ENCODE data around the gene RPL36. TPM values are rescaled to one million over a fixed set of nuclear protein-coding genes. Genes with fewer than 3 reads are reported as not detected.

Gene RPL36
- polyA plus RNA-seq, 1 donor, result 1,331 TPM

DNA sequence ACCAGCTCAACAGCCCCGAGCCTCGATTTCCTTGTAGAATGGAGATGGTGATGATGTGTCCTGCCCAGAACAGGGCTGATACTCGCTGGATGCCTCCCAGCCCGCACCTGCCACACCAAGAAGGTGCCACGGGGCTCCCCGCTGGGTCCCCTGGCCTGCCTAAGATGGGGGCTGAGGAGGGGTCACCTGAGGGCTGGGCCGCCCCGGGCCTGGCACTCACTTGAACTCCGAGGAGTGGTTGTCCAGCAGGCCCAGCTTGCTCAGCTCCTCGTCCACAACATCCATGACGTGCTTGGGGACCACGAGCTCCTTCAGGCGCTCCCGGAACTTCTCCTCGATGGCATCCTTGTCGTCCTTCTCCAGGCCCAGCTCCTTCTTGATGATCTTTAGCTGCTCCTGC, 15.5 kb downstream of the RPL36 start:
- Histone ChIP-seq H3K36me3 (ENCODE audit: control insufficient read depth, insufficient read depth, low read length) (peaks cover 60% of the 10 kb centered on the region), H3K27me3 (ENCODE audit: control insufficient read depth, insufficient read depth, low read length) (no peaks in the 10 kb centered on the region), H3K4me3 (ENCODE audit: low read length) (no peak overlapping the region), H3K4me1 (ENCODE audit: control insufficient read depth, insufficient read depth, low read length) (no peaks in the 10 kb centered on the region), H3K9me3 (ENCODE audit: control insufficient read depth, low read depth, low read length) (peaks cover 4% of the 10 kb centered on the region), H3K27ac (ENCODE audit: low read length) (no peak overlapping the region)
- no CpG with 5 or more reads among the region's 16 CpGs for WGBS (ENCODE audit: insufficient coverage, low lambda C conversion rate)
- DNase-seq, result no peak

DNA sequence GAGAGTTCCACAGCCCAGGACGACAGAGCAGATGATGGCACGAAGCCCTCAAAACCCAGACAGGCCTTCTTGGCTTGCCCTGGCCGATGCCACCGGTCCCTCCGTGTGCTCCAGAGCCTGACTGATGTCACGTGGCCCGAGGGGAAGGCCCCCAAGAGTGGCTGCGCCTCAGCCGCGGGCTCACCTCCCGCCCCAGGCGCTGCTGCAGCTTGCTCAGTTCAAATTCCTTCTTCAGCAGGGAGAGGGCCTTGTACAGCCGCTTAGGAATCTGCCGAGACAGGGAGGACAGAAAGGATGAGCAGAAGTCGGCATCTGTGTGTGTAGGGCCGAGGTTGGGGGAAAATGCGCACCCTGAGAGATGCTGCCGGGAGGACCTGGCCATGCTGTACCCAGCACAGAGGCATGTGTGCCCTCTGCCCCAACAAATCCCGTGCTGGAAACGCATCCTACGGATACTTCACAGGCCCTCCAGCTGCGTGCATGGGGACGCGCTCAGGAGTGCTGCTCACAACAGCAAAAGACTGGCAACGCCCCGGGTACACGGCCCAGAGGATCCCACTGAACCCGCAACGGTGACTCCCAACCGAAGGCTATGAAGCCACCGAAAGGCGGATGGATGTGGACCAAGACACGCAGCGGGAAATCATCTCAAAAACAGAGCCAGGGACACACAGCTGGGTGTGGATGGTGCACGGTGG, 16.9 kb downstream of the RPL36 start:
- no CpG with 5 or more reads among the region's 35 CpGs for WGBS (ENCODE audit: insufficient coverage, low lambda C conversion rate)
- Histone ChIP-seq H3K4me1 (ENCODE audit: control insufficient read depth, insufficient read depth, low read length) (no peaks in the 10 kb centered on the region), H3K27me3 (ENCODE audit: control insufficient read depth, insufficient read depth, low read length) (no peaks in the 10 kb centered on the region), H3K9me3 (ENCODE audit: control insufficient read depth, low read depth, low read length) (no peaks in the 10 kb centered on the region), H3K4me3 (ENCODE audit: low read length) (no peak overlapping the region), H3K36me3 (ENCODE audit: control insufficient read depth, insufficient read depth, low read length) (peaks cover 70% of the 10 kb centered on the region), H3K27ac (ENCODE audit: low read length) (no peak overlapping the region)
- DNase-seq, result no peak

DNA sequence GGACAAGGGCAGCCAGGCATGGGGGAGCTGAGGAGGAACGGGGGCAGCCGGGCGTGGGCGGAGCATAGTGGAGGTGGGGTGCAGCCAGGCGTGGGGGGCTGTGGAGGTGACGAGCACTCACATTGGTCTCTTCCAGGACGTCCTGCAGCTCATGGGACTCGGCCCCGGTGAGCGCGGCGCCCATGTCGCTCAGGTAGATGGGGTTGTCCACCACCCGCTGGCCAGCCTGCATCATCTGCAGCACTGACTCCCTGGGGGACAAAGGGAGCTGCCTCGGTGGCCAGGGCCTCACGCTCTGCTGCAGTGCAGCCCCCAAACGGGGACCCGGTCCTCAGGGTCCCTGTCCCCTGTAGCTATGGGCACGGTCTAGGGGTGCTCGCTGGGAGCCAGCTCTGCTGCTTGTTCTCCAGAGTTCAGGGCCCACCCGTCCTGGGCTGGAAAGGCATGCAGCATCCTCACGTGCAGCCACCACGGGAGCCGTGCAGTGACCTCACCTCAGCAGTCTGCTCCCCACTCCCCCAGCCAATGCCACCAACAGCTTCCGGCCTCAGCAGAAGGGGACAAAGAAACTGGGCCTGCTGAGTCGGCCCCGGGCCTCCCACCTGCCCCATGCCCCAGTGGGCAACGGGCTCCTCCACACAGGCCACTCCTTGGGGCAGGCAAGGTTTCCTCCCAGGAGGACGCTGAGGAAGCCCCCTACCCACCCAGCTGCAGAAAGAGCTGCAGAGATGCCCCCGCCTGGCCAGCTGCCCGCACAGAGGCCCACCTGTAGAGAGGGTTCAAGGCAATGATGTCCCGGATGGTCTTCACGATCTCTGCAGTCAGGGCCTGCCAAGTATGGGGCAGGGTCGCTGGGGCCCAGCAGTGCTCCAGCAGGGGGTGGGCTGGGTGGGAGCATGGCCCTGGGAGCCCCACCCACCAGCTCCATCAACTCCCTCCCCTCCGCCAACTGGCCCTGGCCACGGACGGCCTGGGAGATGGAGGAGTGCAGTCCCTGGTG, 17.8 kb downstream of the RPL36 start:
- no CpG with 5 or more reads among the region's 37 CpGs for WGBS (ENCODE audit: insufficient coverage, low lambda C conversion rate)

DNA sequence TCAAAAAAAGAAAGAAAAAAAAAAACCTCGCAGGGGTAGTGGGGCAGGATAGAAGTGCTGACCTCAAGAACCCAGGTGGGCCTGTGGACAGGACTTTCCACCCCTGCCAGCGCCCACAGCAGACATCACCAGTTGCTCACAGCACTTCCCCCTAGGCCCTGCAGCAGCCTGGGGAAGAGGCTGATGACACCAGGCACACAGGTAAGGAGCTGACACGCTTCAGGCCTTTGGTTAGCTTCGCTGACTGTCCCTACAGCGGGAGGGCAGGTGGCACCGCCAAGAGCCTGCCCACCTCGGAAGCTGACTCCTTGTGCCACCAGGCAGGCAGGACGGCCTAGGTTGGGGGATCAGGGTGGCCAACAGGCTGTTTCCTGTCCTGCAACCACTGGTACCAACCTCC, 20.9 kb downstream of the RPL36 start:
- Histone ChIP-seq H3K9me3 (ENCODE audit: control insufficient read depth, low read depth, low read length) (no peaks in the 10 kb centered on the region), H3K36me3 (ENCODE audit: control insufficient read depth, insufficient read depth, low read length) (peaks cover 65% of the 10 kb centered on the region), H3K27me3 (ENCODE audit: control insufficient read depth, insufficient read depth, low read length) (no peaks in the 10 kb centered on the region), H3K27ac (ENCODE audit: low read length) (no peak overlapping the region), H3K4me3 (ENCODE audit: low read length) (no peak overlapping the region), H3K4me1 (ENCODE audit: control insufficient read depth, insufficient read depth, low read length) (no peaks in the 10 kb centered on the region)
- no CpG with 5 or more reads among the region's 8 CpGs for WGBS (ENCODE audit: insufficient coverage, low lambda C conversion rate)
- no peak for DNase-seq

More for the DNA sequence above, 17.8 kb downstream of the RPL36 start:
- no peak for DNase-seq
- H3K4me1 ChIP-seq (ENCODE audit: control insufficient read depth, insufficient read depth, low read length), result no peaks in the 10 kb centered on the region
- no peaks in the 10 kb centered on the region for H3K9me3 ChIP-seq (ENCODE audit: control insufficient read depth, low read depth, low read length)
- no peak overlapping the region for H3K4me3 ChIP-seq (ENCODE audit: low read length)
- H3K27me3 ChIP-seq (ENCODE audit: control insufficient read depth, insufficient read depth, low read length), result no peaks in the 10 kb centered on the region
- H3K27ac ChIP-seq (ENCODE audit: low read length), result no peak overlapping the region
- peaks cover 79% of the 10 kb centered on the region for H3K36me3 ChIP-seq (ENCODE audit: control insufficient read depth, insufficient read depth, low read length)

DNA sequence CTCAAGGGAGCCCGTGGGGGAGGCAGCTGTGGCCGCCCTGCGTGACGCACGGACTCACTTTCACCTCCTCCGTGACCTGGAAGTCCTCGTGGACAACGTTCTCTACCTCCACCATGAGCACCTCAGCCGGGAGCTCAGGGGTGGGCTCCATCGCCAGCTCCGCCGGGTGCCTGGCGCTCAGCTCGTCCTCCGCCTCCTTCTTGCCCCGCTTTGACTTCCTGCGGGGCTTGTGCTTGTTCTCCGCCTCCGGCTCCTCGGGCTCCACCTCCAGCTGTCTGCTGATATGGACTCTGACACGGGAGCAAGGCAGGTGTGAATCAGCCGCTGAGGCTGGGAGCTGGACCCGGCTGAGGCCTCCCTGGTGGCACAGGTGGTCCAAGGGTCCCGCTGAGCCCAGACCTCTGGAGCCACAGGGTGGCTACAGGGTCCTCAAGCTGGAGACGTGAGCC, 21.6 kb downstream of the RPL36 start:
- no peak for DNase-seq
- no peaks in the 10 kb centered on the region for H3K4me1 ChIP-seq (ENCODE audit: control insufficient read depth, insufficient read depth, low read length)
- peaks cover 61% of the 10 kb centered on the region for H3K36me3 ChIP-seq (ENCODE audit: control insufficient read depth, insufficient read depth, low read length)
- no peaks in the 10 kb centered on the region for H3K27me3 ChIP-seq (ENCODE audit: control insufficient read depth, insufficient read depth, low read length)
- H3K27ac ChIP-seq (ENCODE audit: low read length), result no peak overlapping the region
- H3K9me3 ChIP-seq (ENCODE audit: control insufficient read depth, low read depth, low read length), result no peaks in the 10 kb centered on the region
- WGBS (ENCODE audit: insufficient coverage, low lambda C conversion rate), result 100% methylated on average over 2 of the region's 25 CpGs
- no peak overlapping the region for H3K4me3 ChIP-seq (ENCODE audit: low read length)

DNA sequence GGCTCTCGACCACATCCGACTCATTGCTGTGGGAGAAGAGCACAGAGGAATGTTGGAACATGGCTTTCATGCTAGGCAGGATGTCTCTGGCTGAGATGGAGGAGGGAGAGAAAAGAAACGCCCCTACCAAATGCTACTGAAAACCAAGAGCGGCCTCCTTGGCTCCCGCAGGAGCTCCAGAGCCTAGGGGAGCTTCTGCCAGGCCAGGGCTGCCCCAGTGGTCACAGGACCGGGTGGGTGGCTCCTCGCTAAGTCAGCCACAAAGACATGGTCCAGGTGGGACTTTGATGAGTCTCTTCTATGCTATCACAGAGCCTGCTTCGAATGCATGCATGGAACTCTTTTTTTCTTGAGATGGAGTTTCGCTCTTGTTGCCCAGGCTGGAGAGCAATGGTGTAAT, 23.1 kb downstream of the RPL36 start:
- peaks cover 50% of the 10 kb centered on the region for H3K36me3 ChIP-seq (ENCODE audit: control insufficient read depth, insufficient read depth, low read length)
- no CpG with 5 or more reads among the region's 9 CpGs for WGBS (ENCODE audit: insufficient coverage, low lambda C conversion rate)
- no peak overlapping the region for H3K27ac ChIP-seq (ENCODE audit: low read length)
- H3K9me3 ChIP-seq (ENCODE audit: control insufficient read depth, low read depth, low read length), result no peaks in the 10 kb centered on the region
- H3K4me3 ChIP-seq (ENCODE audit: low read length), result no peak overlapping the region
- no peaks in the 10 kb centered on the region for H3K27me3 ChIP-seq (ENCODE audit: control insufficient read depth, insufficient read depth, low read length)
- peaks cover under 1% of the 10 kb centered on the region for H3K4me1 ChIP-seq (ENCODE audit: control insufficient read depth, insufficient read depth, low read length)
- no peak for DNase-seq

DNA sequence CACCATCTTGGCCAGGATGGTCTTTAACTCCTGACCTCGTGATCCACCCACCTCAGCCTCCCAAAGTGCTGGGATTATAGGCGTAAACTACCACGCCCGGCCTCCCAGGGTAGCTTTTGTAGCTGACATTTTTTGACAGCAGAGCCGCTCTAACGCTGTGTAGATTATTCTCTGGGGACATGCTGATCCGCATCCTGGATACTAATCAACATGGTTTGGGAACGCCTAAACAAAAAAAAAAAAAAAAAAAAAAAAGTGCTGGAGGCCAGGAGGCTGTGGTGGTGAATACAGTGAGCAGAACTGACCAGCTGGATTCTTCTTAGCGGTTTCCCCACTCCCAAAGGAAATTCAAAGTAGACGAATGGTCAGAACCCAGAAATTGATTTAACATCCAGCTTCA, 24.7 kb downstream of the RPL36 start:
- Histone ChIP-seq H3K9me3 (ENCODE audit: control insufficient read depth, low read depth, low read length) (no peaks in the 10 kb centered on the region), H3K27ac (ENCODE audit: low read length) (no peak overlapping the region), H3K27me3 (ENCODE audit: control insufficient read depth, insufficient read depth, low read length) (no peaks in the 10 kb centered on the region), H3K4me1 (ENCODE audit: control insufficient read depth, insufficient read depth, low read length) (peaks cover 8% of the 10 kb centered on the region), H3K36me3 (ENCODE audit: control insufficient read depth, insufficient read depth, low read length) (peaks cover 44% of the 10 kb centered on the region), H3K4me3 (ENCODE audit: low read length) (no peak overlapping the region)
- no peak for DNase-seq
- WGBS (ENCODE audit: insufficient coverage, low lambda C conversion rate), result no CpG with 5 or more reads among the region's 10 CpGs

DNA sequence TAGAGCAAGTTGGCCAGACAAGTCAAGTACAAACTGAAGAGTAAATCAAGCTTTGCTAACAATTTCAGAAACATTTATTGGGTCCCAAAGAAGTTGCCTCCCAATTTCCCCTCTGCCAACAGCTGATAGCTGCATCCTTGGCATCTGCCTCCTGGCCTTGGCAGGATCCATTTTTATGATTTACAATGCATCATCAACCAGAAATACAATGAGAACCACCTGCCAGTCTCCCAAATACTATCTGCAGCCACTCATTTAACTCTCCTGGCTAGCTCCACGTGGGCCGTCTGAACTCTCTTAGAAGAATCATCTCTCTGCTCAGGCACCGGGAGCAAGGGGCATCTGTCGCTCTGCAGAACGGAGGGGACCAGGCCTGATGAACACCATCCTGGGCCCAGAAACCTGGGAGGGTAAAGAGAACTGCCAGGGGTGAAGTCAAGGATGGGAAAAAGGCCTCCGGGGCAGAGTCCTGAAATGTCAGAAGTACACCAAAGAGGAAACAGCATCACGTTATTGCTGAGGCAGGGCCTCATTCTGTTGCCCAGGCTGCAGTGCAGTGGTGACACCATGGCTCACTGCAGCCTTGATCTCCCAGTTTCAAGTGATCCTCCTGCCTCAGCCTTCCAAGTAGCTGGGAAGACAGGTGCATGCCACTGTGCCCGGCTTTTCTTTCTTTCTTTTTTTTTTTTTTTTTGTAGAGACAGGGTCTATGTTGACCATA, 27.3 kb downstream of the RPL36 start:
- Histone ChIP-seq H3K36me3 (ENCODE audit: control insufficient read depth, insufficient read depth, low read length) (peaks cover 23% of the 10 kb centered on the region), H3K4me3 (ENCODE audit: low read length) (no peak overlapping the region), H3K27ac (ENCODE audit: low read length) (no peak overlapping the region), H3K27me3 (ENCODE audit: control insufficient read depth, insufficient read depth, low read length) (no peaks in the 10 kb centered on the region), H3K9me3 (ENCODE audit: control insufficient read depth, low read depth, low read length) (no peaks in the 10 kb centered on the region), H3K4me1 (ENCODE audit: control insufficient read depth, insufficient read depth, low read length) (peaks cover 8% of the 10 kb centered on the region)
- DNase-seq, result no peak
- WGBS (ENCODE audit: insufficient coverage, low lambda C conversion rate), result no CpG with 5 or more reads among the region's 8 CpGs

DNA sequence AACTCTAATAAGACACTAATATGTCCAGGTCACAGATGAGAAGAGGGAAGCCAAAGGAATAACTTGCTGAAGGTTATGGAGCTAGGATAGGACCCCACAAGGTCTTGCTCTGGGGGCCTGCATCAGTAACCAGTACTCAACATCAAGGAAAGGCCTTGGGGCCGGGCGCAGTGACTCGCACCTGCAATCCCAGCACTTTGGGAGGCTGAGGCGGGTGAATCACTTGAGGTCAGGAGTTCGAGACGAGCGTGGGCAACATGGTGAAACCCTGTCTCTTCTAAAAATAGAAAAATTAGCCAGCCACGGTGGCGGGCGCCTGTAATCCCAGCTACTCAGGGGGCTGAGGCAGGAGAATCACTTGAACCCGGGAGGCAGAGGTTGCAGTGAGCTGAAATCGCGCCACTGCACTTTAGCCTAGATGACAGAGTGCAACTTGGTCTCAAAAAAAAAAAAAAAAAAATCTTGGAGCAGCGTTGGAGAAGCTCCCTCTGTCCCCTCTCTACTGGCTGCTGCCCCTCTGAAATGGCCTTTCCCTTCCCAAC, 28.0 kb downstream of the RPL36 start:
- H3K27ac ChIP-seq (ENCODE audit: low read length), result no peak overlapping the region
- peak overlapping the region; percentile 80 for H3K4me3 ChIP-seq (ENCODE audit: low read length)
- H3K27me3 ChIP-seq (ENCODE audit: control insufficient read depth, insufficient read depth, low read length), result no peaks in the 10 kb centered on the region
- WGBS (ENCODE audit: insufficient coverage, low lambda C conversion rate), result 40% methylated on average over 1 of the region's 14 CpGs
- H3K9me3 ChIP-seq (ENCODE audit: control insufficient read depth, low read depth, low read length), result no peaks in the 10 kb centered on the region
- DNase-seq, result no peak
- peaks cover 17% of the 10 kb centered on the region for H3K36me3 ChIP-seq (ENCODE audit: control insufficient read depth, insufficient read depth, low read length)
- peaks cover 8% of the 10 kb centered on the region for H3K4me1 ChIP-seq (ENCODE audit: control insufficient read depth, insufficient read depth, low read length)

Data from large intestine (tissue), 3 donors.